Esophagus squamous epithelium (tissue), 4 donors: Measurements from ENCODE around the gene GTPBP2.

Experiments used
- CTCF ChIP-seq, 6 experiments: fragments of 450-650 bp in 4 of 6; fragments of 200-600 bp in 2 of 6; sonication (generic) in 2 of 6; IDR thresholded peaks; one replicate each; pipeline ENCODE4 v1.5.1; 2016 to 2019; ENCODE audit warnings: antibody characterized with exemption in 6 of 6, mild to moderate bottlenecking in 4 of 6, moderate library complexity in 4 of 6
- POLR2A ChIP-seq, 4 donors: fragments of 450-650 bp; IDR thresholded peaks; one replicate each; pipeline ENCODE4 v1.6.1; 2017; ENCODE audit warnings: antibody characterized with exemption in 4 of 4, mild to moderate bottlenecking in 4 of 4, moderate library complexity in 3 of 4

- TF ChIP-seq CTCF (IDR thresholded peaks at IDR 0.05): no peak
- no peak for TF ChIP-seq POLR2A (IDR thresholded peaks at IDR 0.05)
Measured at GRCh38 chr6:43673444-43674084, 44.5 kb upstream of the GTPBP2 start.
